GM10266 (cell line): ENCODE data around the gene ZDHHC22.

Source experiments
- DNase-seq: peaks from one replicate; pipeline ENCODE4 v3.0.0; 2012; ENCODE audit errors: extremely low spot score
- TF ChIP-seq, protein P1 (sequence below): IDR thresholded peaks from 2 replicates; pipeline ENCODE4 v1.5.1; 2012; ENCODE audit warnings: mild to moderate bottlenecking, low read depth; ENCODE audit not compliant: control insufficient read depth, insufficient read depth; ENCODE audit errors: missing control alignments

ZDHHC22 gene

DNA sequence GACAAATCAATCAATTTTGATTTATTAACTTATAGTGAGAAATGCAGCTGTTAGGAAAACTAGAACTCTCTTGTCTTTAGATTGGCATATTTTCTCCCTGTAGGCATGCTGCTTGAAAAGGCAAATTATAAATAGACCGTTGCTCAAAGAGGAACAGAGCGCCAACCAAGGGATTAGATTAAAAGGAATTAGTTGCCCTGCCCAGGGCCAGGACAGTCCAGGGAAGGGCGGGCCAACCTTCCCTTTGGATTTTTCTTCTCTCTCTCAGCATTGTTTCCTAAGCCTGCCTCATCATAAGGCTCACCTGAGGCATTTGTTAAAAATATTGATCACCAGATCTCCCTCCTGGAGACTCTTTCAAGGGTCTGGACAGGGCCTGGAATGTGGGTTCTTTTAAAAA, 34.9 kb downstream of the ZDHHC22 start:
- TF ChIP-seq, protein P1, sequence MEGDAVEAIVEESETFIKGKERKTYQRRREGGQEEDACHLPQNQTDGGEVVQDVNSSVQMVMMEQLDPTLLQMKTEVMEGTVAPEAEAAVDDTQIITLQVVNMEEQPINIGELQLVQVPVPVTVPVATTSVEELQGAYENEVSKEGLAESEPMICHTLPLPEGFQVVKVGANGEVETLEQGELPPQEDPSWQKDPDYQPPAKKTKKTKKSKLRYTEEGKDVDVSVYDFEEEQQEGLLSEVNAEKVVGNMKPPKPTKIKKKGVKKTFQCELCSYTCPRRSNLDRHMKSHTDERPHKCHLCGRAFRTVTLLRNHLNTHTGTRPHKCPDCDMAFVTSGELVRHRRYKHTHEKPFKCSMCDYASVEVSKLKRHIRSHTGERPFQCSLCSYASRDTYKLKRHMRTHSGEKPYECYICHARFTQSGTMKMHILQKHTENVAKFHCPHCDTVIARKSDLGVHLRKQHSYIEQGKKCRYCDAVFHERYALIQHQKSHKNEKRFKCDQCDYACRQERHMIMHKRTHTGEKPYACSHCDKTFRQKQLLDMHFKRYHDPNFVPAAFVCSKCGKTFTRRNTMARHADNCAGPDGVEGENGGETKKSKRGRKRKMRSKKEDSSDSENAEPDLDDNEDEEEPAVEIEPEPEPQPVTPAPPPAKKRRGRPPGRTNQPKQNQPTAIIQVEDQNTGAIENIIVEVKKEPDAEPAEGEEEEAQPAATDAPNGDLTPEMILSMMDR = no peak
- DNase-seq = no peak

DNA sequence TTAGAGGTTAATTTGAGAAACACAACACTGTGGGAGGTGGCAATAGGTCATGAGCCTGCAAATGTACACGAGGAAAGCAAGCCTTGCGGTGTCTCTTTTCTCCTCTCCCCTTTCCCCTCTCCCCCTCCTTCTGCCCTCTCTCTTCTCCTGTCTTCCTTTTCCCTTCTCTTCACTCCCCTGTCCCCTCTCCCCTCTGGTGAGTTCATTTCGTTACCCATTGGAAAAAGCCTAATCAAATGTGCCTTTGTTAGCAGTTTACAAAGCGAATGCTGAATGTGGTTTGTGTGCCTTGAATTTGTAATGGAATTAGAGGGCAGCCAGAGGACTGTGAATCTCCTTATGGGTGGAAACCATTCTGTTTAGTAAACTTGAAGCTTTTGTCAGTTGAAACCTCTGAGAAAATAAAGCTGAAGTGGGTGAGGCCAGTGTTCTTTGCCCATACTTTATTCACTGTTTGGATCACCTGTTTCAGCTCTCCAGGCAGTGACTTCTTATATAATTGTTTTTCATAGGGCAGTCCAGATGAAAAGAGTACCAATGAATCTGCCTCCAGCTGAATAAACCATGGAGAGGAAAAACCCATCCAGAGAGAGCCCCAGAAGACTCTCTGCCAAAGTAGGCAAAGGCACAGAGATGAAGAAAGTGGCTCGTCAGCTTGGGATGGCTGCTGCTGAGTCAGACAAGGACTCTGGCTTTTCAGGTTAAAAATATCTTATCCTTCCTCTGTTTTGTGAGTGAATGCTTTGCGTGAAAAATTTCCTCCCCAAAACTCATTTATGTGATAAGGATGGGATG, 36.2 kb downstream of the ZDHHC22 start:
- no peak for DNase-seq
- TF ChIP-seq, protein P1 = no peak

DNA sequence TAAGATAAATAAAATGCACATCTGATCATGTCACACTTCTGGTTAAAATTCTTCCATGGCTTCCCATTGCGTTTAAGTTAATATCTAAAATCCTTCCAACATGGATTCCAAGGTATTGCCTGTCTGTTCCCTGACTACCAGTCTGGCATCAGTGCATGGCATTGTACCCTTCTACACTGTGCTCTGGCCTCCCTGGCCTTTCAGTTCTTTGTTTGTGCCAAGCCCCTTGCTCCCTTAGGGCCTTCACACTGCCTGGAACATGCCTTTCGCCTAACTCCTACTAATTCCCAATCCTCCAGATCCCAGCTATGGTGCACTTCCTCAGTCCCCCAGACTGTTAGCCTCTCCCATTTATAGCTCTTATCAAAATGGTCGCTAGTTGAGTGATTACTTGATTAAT, 37.2 kb downstream of the ZDHHC22 start:
- TF ChIP-seq, protein P1 = no peak
- DNase-seq = no peak

DNA sequence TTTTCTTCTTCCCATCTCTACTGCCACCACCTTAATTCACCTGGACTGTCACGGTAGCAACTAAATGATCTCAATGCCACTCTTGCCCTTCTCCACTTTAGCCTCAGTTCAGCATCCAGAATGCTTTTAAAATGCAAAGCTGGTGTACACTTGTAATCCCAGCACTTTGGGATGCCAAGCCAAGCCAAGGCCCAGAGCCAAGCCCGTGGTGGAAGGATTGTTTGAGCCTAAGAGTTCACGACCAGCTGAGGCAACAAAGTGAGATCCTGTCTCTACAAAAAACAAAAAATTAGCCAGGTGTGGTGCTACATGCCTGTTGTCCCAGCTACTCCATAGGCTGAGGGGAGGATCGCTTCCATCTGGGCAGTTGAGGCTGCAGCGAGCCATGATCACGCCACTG, 37.6 kb downstream of the ZDHHC22 start:
- TF ChIP-seq, protein P1 = no peak
- no peak for DNase-seq

DNA sequence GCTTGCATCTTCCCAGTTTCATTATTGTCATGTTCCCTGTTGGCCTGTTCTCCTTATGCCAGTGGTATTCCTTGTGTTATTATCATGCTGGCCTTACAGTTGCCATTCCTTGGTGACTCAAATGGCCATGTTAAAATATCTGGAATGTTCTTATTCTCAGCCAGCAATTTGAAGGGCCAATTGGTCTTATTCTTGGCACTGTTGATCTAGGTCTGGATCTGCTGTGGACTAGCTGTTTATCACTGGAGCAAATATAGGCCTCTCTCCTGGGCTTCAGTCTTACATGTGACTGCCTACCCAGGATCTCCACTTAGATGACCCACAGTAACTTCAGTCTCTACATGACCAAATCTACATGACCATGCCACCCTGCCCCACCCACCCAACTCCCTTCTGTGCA, 38.1 kb downstream of the ZDHHC22 start:
- TF ChIP-seq, protein P1 = no peak
- no peak for DNase-seq

DNA sequence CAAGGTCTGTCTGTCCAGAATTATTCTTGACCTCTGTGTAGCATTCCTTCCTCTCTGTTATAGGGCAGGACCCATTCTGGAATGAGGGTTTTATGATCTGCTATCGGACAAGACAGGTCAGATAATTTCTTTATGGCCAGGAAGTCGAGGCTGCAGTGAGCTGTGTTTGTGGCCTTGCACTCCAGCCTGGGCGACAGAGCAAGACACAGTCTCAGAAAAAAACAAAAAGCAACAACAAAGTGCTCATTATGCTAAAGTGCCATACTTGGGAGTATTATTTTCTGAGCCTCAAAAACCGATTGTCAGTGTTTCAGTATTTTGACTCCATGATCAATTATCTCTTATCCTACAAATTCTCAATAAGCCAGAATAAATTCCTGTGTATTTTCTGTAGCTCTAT, 39.4 kb downstream of the ZDHHC22 start:
- no peak for DNase-seq
- TF ChIP-seq, protein P1 = no peak

DNA sequence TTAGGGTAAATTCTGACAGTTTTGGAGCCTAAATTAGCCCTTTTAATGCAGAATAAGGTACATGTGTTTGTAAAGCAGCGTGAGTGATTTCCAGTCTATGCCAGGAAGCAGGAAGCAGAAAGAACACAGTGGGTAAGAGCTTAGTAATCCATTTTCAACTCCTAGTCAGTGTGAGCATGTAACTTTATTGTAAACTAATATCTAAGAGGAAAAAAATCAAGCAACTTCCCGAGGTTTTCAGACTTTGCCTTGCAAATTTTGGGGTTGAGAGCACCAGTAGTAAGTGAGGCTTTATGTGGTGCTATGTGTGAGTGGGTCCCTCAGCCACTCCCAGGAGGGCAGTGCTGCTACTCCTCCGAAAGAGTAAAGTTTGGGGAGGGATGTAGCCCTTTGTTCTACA, 40.6 kb downstream of the ZDHHC22 start:
- TF ChIP-seq, protein P1 = no peak

More for the DNA sequence above, 40.6 kb downstream of the ZDHHC22 start:
- DNase-seq = no peak
